Calu3 (cell line): ENCODE data around the gene EEIG1. TPM values are rescaled to one million over a fixed set of nuclear protein-coding genes. Genes with fewer than 3 reads are reported as not detected.
A peak's percentile ranks its signal among the peaks of the same experiment; 100 is the strongest.

Source experiments
- BruUV-seq: library from RNA; stranded (reverse); fragments of 400-500 nt; replicated peaks from 2 replicates; lab custom pipeline; 2021; lab: Mats Ljungman, UMichigan
- CTCF ChIA-PET: fragments of 300-600 bp; sonication (Branson Sonifier 250); formaldehyde crosslinking; loops from one replicate; lab custom pipeline; 2022; ENCODE audit warnings: antibody characterized with exemption; lab: Charles Lee
- DNase-seq: peaks from one replicate; pipeline ENCODE4 v3.0.0; 2022
- H3K27ac Mint-ChIP-seq: one replicate; pipeline ENCODE4 v1.8.0; 2022; ENCODE audit warnings: mixed read lengths; ENCODE audit not compliant: unreplicated experiment
- H3K27me3 Mint-ChIP-seq: one replicate; pipeline ENCODE4 v1.8.0; 2022; ENCODE audit warnings: mixed read lengths; ENCODE audit not compliant: unreplicated experiment
- H3K36me3 Mint-ChIP-seq: one replicate; pipeline ENCODE4 v1.8.0; 2022; ENCODE audit warnings: mild to moderate bottlenecking, moderate library complexity, mixed read lengths; ENCODE audit not compliant: insufficient read depth, unreplicated experiment
- H3K4me1 Mint-ChIP-seq: one replicate; pipeline ENCODE4 v1.8.0; 2022; ENCODE audit warnings: mild to moderate bottlenecking, low read depth, mixed read lengths; ENCODE audit not compliant: unreplicated experiment
- H3K4me3 Mint-ChIP-seq: one replicate; pipeline ENCODE4 v1.8.0; 2022; ENCODE audit warnings: mild to moderate bottlenecking, low read depth, moderate library complexity, mixed read lengths; ENCODE audit not compliant: unreplicated experiment
- H3K9me3 Mint-ChIP-seq: one replicate; pipeline ENCODE4 v1.8.0; 2022; ENCODE audit warnings: low read depth, mixed read lengths; ENCODE audit not compliant: unreplicated experiment
- intact Hi-C: fragments of 100-400 bp; cut with micrococcal nuclease; formaldehyde crosslinking; loops from one replicate; pipeline ENCODE4 v1.10.0; 2022; ENCODE audit not compliant: unreplicated experiment
- total RNA-seq: library from RNA; stranded (reverse); gene quantifications from 2 replicates; pipeline ENCODE4 v1.2.3, GENCODE V29; 2022
- TF ChIP-seq, protein P1 (sequence below): fragments of 200-600 bp; IDR thresholded peaks from one replicate; pipeline ENCODE4 v1.8.0; 2022; ENCODE audit warnings: antibody characterized with exemption; ENCODE audit not compliant: unreplicated experiment

The EEIG1 gene
- total RNA-seq, 1 experiment from 2014 or later = 84.6 TPM

DNA sequence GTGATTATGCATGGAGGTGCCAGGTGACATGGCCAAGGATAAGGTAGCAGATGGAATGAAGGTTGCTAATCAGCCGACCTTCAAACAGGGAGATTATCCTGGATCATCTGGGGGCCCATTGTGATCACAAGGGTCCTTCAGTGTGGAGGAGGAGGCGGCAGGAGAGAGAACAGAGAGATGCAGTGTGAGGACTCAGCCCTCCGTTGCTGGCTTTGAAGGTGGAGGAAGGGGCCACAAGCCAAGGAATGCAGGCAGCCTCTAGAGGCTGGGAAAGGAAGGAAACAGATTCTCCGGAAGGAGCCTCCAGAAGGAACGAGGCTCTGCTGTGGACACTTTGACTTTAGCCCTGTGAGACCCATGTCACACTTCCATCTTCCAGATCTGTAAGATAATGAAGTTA, 27.4 kb upstream of the EEIG1 start:
- no peaks in the 10 kb centered on the region for H3K27me3 Mint-ChIP-seq
- intact Hi-C loops = no loop called here
- peak overlapping the region; percentile 93 for H3K27ac Mint-ChIP-seq
- H3K36me3 Mint-ChIP-seq = peaks cover 9% of the 10 kb centered on the region
- CTCF ChIA-PET = interaction anchor here (0.7 kb wide), 1 partner anchor 141 kb away, joined by 4 read pairs; no protein-coding TSS in a partner anchor
- peak overlapping the region; percentile 46 for H3K4me3 Mint-ChIP-seq
- no TSS peak for BruUV-seq
- H3K9me3 Mint-ChIP-seq = peaks cover 3% of the 10 kb centered on the region
- TF ChIP-seq, protein P1, sequence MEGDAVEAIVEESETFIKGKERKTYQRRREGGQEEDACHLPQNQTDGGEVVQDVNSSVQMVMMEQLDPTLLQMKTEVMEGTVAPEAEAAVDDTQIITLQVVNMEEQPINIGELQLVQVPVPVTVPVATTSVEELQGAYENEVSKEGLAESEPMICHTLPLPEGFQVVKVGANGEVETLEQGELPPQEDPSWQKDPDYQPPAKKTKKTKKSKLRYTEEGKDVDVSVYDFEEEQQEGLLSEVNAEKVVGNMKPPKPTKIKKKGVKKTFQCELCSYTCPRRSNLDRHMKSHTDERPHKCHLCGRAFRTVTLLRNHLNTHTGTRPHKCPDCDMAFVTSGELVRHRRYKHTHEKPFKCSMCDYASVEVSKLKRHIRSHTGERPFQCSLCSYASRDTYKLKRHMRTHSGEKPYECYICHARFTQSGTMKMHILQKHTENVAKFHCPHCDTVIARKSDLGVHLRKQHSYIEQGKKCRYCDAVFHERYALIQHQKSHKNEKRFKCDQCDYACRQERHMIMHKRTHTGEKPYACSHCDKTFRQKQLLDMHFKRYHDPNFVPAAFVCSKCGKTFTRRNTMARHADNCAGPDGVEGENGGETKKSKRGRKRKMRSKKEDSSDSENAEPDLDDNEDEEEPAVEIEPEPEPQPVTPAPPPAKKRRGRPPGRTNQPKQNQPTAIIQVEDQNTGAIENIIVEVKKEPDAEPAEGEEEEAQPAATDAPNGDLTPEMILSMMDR = no peak
- no peak for DNase-seq
- peaks cover 21% of the 10 kb centered on the region for H3K4me1 Mint-ChIP-seq

DNA sequence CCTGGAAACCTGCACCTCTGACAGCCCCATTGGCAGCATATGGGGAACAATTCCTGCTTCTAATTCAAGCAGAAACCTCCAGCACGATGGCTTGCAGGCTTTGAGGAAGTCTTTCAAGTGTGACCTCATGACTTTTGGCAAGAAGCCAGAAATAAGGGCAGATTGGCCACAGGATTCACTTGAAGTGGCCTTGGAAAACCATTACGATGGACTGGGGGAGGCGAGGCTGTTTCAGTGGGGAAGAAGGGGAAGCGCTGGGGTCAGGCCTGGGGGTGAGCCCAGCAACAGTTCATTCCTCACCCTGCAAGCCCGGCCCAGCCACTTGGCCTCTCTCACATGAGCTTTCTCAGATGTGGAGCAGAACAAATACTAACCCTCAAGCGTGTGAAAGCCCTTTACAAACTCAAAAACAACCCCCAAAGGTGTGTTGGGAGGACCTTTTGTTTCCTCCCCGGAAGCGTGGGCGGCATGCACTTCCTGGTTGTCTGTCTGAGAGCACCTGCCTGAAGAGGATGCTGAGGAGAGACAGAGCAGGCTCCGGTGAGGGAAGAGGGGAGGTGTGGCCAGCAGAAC, 26.9 kb upstream of the EEIG1 start:
- TF ChIP-seq, protein P1 = no peak
- peak; percentile 60 for DNase-seq
- peaks cover 21% of the 10 kb centered on the region for H3K4me1 Mint-ChIP-seq
- CTCF ChIA-PET = no interaction called here
- H3K27me3 Mint-ChIP-seq = no peaks in the 10 kb centered on the region
- H3K4me3 Mint-ChIP-seq = peak overlapping the region; percentile 46
- intact Hi-C loops = no loop called here
- BruUV-seq = no TSS peak
- peaks cover 9% of the 10 kb centered on the region for H3K36me3 Mint-ChIP-seq
- H3K27ac Mint-ChIP-seq = peak overlapping the region; percentile 93
- peaks cover 3% of the 10 kb centered on the region for H3K9me3 Mint-ChIP-seq

DNA sequence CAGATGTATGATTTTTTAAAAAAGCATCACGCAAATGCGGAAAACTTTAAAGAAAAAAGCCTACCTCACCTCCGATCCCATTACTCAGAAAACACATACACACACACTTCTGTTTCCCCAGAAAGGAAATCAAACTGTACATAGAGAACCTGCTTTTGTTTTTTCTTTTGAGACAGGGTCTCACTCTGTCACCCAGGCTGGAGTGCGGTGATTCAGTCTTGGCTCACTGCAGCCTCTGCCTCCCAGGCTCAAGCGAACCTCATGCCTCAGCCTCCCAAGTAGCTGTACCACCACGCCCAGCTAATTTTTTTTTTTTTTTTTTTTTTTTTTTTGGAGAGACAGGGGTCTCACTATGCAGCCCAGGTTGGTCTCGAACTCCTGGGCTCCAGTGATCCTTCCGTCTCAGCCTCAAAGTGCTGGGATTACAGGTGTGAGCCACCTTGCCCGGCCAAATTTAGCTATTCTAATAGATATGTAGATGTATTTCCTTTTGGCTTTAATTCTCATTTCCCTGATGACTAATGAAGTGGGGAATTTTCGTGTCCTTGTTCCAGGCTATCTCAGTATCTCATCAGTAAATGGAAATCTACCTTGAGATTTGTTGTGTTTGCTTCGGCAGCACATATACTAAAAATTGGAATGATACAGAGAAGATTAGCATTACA, 25.7 kb upstream of the EEIG1 start:
- TF ChIP-seq, protein P1 = no peak
- H3K9me3 Mint-ChIP-seq = peaks cover 3% of the 10 kb centered on the region
- CTCF ChIA-PET = interaction anchor here (0.7 kb wide), 3 partner anchors 51 to 111 kb away, joined by 3 to 8 read pairs (median 6); no protein-coding TSS in a partner anchor
- H3K4me3 Mint-ChIP-seq = no peak overlapping the region
- peaks cover 21% of the 10 kb centered on the region for H3K4me1 Mint-ChIP-seq
- BruUV-seq = no TSS peak
- peak; percentile 42 for DNase-seq
- H3K27me3 Mint-ChIP-seq = no peaks in the 10 kb centered on the region
- peak overlapping the region; percentile 77 for H3K27ac Mint-ChIP-seq
- peaks cover 13% of the 10 kb centered on the region for H3K36me3 Mint-ChIP-seq
- intact Hi-C loops = no loop called here

DNA sequence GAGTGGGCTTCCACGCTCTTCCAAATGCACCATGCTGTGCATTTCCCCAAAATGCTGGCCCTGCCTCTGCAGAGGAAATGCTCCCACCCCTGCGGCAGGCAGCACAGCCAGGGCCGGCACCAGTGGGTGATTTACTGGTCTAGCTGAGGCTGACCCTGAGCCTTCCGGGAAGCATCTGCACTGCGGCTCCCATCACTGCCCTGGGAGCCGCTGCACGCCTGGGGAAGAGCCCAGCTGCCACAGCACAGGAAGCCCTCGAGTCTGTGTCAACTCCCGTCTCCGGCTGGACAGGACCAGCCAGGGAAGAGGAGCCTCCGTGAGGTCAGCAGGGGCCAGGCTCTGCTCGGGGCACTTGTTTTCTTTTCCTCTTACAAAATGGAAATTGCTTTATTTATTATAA, 25.1 kb upstream of the EEIG1 start:
- H3K36me3 Mint-ChIP-seq = peaks cover 13% of the 10 kb centered on the region
- no peak overlapping the region for H3K4me3 Mint-ChIP-seq
- intact Hi-C loops = no loop called here
- H3K27me3 Mint-ChIP-seq = no peaks in the 10 kb centered on the region
- H3K9me3 Mint-ChIP-seq = peaks cover 3% of the 10 kb centered on the region
- no TSS peak for BruUV-seq
- peaks cover 21% of the 10 kb centered on the region for H3K4me1 Mint-ChIP-seq
- CTCF ChIA-PET = interaction anchor here (0.7 kb wide), 1 partner anchor 112 kb away, joined by 3 read pairs; no protein-coding TSS in a partner anchor
- DNase-seq = no peak
- TF ChIP-seq, protein P1 = no peak
- H3K27ac Mint-ChIP-seq = no peak overlapping the region
